ENCODE data around the gene VPS4A.

The VPS4A gene

DNA sequence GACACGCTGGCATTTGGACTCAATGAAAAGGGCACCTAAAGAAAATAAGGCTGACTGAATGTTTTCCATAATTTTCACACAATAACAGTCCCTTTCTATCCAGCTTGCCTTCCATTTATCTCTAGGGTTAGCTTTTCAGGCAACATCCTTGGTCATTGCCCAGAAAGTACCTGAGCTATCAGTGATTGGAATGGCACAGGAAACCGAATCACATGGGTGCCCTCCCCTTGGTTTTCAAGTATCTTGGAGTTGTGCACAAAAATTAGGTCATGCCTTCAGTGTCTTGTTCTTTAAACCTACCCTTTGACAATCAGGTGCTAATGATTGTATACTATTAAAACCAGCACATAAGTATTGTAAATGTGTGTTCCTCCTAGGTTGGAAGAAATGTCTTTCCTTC lies 3.3 kb upstream of the VPS4A start:
- no peak for DNase-seq

DNA sequence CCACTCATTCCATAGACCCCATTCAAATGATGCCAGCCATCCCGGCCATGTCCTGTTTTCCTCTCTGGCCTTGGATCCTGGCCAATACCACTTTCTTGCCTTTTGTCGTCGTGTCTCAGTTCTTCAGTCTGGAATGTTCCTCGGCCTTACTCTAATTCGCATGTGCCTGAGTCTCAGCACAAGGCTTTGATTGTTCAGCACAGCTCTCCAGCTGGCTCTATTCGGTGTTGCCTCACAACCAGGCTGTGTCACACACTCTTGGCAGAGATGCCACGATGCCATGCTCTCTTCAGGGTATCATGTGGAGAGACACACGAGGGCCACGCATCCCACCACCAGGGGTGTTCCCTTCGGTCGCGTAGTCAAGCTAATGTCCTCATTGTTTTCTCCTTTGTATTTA lies 1.8 kb upstream of the VPS4A start:
- no peak for DNase-seq

DNA sequence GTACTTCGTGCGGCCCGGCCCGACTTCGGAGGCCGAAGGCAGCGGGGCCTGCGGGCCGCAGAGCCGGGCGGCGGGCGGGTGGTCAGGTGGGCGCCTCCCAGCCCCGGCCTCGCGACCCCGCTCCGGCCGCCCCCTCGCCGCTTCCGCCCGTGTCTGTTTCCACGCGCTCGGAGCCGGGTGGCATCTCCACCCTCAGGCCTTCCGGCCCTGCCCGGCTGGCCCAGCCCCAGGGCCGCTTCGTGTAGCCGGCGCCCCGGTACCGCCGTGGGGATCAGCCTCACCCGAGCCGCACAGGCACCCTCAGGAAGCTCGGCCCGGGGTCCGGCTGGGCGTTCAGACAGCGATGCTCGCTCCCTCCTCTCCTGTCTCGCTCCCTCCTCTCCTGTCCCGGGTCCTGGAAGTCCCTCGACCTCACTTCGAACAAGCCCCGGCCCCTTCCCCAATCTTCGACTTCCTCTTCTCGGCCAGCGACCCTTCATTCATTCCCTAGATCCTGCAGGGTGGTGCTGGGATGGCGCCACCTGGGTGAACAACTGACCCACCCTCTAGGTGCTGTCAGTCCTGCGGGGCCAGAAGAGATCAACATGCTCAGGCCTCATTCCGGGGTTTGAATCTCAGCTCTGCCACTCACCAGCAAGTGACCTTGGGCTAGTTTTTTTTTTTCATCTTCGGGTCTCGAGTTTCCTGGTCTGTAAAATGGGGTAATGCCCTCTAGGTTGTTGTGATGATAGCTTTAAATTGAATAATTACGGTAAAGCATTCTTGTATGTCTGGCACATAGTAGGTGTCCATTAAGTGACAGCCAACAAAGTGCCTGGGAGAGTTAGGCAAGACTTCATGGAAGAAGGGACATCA lies 610 bp downstream of the VPS4A start:
- DNase-seq = peak; percentile 40

DNA sequence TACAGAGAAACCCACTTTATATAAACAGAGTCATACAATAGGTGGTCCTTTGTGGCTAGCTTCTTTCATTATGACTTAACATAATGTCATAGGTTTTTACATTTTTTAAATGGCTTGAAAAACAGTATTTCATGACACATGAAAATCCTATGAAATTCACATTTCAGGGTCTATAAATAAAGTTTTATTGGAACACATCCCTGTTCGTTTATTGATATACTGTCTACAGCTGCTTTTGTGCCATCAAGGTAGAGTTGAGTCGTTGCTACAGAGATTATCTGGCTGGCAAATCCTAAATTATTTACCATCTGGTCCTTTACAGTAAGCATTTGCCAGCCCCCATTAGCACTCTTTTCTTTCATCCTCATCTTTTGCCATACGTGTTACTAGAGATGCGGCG lies 2.3 kb downstream of the VPS4A start:
- DNase-seq = no peak

DNA sequence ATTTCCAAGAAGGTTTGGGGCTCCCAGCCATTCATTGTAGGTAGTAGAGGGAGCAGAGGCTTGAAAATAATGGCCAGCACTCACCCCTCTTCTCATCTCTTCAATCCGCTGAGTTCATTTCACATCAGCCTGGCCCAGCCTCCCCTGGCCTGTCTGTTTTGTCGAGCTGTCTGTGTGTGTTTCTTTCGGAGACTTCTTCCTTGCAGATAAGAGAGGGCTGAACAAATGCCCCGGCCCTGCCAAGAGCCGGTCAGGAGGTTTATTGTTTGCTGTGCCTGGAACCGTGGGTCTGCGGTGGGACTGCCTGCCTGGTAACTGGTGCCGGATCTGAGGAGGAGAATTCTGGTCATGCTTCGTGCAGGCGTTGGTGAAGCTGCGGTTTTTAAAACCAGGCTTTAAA lies 3.4 kb downstream of the VPS4A start:
- DNase-seq = no peak

DNA sequence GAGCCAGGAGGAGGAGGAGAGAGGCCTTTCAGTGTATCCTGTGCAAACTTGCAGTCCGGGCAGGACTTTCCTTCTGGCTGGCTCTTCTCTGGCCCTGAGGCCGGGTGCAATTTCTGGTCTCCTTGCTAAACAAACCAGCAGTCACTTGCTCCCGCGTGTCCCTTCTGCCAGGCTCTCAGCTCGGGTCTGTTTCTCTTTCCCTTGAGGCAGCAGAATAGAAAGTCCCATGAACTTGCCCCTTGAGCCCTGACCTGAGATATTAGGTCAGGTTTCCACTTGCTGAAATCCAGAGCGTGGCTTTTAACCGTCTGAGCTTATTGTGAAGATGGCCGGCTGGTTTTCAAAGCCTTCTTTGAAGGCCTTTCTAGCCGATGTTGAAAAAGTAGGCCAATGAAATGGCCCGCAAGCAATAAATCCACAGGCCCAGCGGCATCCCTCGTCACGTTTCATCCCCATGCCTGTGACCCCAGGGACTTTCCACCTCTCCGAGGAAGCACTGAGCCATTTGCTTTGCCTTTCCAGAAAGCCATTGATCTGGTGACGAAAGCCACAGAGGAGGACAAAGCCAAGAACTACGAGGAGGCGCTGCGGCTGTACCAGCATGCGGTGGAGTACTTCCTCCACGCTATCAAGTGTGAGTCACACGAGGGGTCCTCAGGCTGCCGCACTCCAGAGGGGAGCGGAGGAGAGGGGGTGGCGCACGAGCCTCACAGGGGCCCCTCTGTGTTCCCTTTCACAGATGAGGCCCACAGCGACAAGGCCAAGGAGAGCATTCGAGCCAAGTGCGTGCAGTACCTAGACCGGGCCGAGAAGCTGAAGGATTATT lies 4.5 kb downstream of the VPS4A start:
- DNase-seq = no peak

DNA sequence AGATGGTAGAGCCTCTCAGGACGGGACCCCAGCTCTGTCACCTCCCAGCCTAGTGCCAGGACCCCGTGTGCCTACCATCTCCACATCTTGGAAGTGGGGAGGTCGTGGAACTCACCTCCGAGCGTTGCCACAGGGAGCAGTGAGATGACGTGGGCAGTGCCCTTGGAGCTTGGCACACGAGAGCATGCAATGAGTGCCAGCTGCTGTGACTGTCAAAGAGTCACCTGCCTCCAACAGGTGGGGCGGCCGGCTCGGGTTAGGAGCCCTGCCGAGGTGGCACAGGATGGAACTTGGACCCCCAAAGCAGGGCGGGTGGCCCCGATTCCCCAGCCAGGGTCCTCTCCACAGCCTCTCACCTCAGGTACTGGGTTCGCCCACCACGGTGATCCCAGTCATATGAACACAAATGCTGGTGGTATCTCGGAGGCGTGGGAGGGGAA lies 5.5 kb downstream of the VPS4A start:
- no peak for DNase-seq

DNA sequence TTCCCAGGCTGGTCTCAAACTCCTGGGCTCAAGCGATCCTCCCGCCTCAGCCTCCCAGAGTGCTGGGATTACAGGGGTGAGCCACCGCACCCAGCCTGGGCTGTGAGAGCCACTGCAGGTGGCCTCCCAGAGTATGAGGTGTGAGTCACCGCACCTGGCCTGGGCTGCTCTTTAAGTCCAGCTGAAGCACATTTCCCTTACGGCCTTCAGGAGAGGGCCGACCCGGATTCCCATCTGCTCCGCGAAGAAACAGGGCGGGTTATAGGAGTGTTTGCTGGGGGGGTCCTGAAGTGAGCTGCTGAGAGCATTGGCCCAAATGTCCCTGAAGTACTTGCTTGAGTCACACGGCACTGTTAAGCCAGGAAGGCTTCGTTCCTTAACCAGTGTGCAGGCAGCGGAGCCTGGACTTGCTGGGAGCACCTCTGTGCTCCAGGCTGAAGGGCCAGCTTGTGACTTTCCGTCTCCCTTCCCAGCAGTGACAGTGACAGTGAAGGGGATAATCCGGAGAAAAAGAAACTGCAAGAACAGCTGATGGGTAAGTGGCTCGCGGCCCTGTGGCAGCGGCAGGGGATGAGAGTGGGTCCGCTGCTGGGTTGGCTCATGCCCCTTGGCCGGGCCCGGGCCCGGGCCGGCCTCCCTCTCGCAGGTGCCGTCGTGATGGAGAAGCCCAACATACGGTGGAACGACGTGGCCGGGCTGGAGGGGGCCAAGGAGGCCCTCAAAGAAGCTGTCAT lies 7.2 kb downstream of the VPS4A start:
- no peak for DNase-seq

DNA sequence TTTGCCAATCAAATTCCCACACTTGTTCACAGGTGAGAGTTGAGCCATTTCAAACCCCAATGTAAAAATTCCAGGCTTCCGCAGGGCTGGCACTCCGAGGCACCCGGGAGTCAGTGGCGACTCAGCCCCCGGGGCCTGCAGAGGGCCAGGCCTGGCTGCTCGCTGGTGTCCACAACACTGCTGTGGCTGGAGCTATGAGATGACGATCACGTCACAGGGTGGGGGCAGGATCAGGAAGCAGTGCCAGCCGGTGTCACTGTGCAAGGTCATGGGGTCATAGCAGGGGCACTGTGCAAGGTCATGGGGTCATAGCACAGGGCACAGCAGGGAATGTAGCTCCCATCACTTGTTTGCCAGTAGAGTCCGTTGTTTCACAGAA lies 7.8 kb downstream of the VPS4A start:
- no peak for DNase-seq

DNA sequence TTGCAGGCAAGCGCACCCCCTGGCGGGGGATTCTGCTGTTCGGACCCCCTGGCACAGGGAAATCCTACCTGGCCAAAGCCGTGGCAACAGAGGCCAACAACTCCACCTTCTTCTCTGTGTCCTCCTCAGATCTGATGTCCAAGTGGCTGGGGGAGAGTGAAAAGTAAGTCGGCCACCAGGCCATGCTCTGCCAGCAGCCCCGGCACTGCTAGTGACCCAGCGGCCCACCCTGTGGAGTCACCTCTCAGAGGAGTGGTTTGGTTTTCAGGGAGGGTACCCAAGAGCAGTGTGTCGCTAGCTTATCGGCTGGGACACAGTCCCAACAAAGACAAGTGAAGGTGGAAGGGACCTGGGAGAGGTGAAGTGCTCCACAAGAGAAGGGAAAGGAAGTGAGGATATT lies 8.2 kb downstream of the VPS4A start:
- DNase-seq = no peak

DNA sequence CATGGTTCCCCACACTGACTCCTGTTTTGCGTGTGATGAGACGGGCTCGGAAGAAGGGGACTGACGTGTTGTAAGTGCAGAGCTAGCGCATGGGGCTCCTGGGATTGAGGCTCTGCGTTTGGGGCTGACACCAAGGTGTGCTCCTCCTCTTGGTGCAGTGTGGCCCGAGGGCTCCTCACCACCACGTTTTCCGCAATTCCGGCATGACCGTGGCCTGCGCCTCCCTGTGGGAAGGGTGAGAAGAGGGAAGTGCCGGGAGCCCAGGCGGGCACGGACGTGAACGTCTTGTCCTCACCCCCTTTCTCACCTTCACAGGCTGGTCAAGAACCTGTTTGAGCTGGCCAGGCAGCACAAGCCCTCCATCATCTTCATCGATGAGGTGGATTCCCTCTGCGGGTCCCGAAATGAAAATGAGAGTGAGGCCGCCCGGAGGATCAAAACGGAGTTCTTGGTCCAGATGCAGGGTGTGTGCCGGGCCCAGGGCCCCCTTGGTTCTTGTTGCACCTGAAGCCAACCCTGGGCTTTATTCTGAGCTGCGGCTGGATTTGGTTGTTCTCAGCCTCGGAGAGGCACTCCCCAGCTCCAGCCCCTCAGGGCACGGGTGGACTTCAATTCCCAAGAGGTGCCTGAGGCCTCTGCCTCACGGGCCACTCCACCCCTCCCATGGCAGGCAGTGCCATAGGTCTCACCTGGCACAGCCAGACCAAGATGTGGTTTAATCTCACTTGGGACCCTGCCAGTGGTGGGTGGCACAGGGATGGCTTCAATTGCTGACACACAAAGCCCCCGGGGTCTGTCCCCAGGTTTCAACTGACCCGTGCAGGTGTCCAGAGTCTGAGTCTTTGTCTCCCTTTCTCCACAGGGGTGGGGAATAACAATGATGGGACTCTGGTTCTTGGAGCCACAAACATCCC lies 8.9 kb downstream of the VPS4A start:
- no peak for DNase-seq

DNA sequence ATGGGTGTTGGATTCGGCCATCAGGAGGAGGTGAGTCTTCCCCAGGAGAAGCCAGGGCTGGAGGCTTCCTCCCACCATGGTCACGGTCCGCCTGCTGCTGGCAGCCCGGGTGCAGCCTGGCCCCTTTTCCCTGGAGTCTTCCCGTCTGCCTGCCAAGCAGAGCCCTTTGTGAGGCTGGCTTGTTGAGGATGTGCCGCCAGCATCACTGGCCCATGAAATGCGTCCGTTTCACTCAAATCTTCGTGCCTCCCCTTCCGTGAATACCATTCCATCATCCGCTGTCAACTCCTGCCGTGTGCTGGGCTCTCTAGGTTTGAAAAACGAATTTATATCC lies 9.6 kb downstream of the VPS4A start:
- no peak for DNase-seq

DNA sequence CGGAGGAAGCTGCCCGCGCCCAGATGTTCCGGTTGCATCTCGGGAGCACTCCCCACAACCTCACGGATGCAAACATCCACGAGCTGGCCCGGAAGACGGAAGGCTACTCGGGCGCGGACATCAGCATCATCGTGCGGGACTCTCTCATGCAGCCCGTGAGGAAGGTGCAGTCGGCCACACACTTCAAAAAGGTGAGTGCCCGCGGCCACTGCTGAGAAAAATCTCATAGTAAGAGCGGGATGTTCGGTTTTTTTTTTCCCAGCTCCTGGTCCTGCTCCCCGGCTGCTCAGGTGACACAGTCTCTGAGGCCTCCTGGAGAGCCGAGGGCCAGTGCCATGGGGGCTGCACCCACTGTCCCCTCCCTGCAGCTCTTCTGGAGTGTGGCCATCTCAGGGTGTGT lies 9.9 kb downstream of the VPS4A start:
- DNase-seq = no peak

DNA sequence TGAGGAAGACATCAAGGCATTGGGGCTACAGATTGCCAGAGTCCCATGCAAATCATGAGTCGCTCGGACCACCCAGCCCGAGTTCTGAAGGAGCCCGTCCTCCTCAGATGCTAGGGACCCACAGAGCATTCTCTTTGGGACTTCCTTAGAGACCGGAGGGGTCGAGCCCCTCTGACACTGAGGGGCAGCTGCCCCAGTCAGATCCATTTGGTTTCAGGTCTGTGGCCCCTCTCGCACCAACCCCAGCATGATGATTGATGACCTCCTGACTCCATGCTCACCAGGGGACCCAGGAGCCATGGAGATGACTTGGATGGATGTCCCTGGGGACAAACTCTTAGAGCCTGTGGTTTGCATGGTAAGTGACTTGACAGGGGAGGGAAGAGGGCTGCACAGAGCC lies 11.2 kb downstream of the VPS4A start:
- no peak for DNase-seq

DNA sequence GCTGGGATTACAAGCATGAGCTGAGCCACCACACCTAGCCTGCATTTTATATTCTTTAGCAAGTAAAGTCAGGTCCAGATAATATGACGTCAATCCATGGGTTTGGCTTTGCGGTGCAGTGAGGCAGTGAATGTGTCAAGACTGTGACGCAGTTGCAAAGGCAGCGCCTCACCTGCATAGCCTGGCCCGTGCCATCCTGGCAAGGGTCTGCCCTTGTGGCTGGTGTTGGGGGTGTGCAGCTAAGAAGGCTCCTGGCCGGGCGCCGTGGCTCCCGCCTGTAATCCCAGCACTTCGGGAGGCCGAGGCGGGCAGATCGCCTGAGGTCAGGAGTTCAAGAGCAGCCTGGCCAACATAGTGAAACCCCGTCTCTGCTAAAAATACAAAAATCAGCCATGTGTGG lies 12.3 kb downstream of the VPS4A start:
- no peak for DNase-seq

DNA sequence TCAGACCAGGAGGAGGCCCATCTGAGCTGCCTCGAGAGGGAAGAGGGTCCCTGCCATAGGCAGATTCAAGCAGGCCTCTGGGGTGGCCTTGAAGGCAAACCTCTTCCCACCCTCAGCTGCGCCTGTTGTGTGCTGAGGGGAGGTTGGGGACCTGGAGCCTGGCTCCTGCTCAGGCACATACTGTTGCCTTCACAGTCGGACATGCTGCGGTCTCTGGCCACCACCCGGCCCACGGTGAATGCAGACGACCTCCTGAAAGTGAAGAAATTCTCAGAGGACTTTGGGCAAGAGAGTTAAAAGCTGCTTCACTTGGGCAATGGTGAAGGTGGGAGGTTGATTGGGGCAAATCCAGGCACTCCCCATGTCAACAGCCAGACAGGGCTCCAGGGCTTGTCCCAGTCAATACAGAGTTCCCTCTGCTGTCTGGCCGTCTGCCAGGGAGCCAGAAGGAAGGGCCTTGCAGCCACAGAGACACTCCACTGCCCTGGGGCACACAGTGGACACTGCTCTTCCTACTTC lies 12.9 kb downstream of the VPS4A start:
- no peak for DNase-seq

DNA sequence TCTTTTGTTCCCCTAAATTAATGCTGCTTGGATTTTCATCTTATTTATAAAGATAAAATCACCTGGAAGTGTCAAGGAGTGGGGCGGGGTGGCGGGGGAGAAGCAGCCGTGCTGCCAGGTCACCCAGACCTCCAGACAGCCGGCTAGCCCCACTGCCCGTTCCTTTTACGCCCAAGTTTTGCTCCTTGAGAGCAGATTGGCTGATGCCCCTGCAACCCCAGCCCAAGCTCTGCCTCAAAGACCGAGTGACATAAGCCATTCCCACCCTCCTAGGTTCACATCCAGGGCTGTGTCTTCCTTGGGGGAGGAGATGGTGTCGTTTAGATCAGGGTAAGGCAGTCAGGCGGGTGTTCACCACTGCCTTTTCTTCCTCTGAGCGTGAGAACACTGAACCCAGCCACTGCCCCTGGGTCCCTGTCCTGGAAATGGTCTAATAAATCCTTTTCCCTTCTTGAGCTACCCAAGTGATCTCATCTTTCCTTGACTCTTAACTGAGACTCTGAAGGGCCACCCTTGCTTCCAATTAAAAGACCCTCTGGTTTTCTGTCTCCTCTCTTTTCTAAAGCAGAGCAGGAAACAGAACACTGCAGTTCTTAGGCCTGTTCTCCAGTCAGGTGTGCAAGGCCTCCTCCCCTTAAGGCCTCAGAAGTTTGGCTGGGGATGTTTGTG lies 13.6 kb downstream of the VPS4A start:
- DNase-seq = no peak

DNA sequence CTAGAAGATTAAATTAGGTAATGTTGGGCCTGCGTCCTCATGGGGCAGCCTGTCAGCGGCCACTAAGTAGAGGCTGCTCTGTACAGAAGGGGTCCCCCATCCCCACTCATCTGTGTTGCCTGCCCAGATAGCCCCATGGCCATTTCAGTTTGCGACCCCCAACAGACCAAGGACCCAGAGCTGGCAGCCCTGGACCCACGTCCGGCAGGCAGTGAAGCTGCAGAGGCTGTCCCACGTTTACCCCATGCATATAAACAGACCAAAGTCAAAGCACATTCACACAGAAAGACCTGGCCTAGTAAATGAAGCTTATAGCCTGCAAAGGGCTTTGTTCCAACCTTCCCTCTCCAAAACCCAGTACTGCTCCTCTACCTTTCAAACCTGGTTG lies 14.6 kb downstream of the VPS4A start:
- no peak for DNase-seq

DNA sequence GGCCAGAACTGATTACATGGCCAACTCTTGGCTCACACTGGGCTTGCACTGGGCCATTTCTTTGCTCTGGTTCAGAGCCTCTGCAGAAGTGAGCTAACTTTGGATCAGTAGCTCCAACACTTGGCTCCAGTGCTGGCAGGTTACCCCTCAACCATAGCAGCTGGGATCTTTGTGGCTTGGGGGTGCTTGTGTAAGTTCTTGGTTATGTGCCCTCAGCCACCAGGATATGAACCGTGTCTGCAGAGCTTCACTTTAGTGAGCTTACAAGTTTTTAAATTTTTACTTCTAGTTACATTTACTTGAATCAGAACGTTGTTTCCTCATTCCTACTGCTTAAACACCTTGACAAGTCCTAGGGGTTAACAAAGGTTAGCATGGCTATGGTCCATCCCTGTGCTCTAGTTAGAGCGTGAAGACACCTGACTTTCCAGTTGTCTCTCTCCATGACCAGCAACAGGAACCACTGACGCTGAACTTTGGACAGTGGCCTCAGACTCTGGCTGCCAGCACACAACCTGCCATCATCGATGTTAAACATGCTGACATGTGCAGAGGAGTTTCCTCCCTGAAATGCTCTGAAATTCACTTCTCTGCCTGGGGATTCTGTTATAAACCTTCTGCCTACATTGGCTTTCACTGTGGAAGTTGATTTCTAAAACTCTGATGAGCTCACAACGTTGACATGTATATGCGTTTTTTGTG lies 15.2 kb downstream of the VPS4A start:
- DNase-seq = no peak

DNA sequence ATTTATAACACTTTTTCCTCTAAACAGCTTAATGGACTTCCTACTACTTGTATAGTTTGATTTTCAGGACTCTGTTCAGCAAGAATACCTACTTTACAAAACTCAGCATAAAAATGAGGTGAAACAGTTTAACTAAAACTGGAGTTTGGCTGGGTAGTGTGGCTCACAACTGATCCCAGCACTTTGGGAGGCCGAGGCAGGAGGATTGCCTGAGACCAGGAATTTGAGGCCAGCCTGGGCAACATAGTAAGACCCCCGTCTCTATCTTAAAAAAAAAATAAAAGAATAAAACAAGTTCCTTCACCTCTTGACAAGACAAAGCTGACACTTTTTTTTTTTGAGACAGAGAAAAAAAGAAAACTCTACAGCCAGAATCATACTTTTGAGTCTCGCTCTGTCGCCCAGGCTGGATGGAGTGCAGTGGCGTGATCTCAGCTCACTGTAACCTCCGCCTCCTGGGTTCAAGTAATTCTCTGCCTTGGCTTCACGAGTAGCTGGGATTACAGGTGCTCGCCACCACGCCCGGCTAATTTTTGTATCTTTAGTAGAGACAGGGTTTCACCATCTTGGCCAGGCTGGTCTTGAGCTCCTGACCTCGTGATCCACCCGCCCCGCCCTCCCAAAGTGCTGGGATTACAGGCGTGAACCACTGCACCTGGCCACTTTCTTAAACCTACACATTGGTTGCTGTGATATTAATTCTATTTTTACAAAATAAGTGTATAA lies 16.6 kb downstream of the VPS4A start:
- DNase-seq = no peak

All from CD4-positive, alpha-beta T cell treated with Interleukin-17A for 1 hour (primary cell).